ENCODE data around the gene BLVRB.
"Not testable (repeated sequence)": the region's sequence is repeated elsewhere in the genome, so short reads cannot be mapped to it uniquely, and the experiment has no call there.

The BLVRB gene

GRCh38 chr19:40446263-40446784, 19.2 kb downstream of the BLVRB start:
- no peak for DNase-seq

- no peak for DNase-seq
Measured at GRCh38 chr19:40445780-40446262, 19.7 kb downstream of the BLVRB start.

DNA sequence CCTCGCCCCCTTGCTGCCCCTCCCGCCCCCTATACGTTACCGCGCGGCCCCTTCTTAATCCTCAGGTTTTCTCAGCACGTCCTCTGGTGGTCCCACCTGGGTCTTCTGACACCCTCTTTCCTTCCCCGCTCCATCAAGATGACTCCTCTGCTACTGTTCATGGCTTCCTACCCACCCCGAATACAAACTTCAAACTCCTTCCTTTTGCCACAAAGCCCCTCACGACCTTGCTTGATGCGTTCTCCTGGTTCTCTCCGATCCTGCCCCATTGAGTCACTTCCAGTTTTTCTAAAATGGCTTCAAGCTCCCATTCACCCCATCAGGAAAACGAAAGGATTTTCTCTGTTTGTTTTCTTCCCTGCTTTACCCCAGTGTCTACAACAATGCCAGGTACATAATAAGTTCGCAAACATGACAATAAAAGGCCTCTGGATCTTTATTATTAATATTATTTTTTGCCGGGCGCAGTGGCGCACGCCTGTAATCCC, 20.7 kb downstream of the BLVRB start:
- no peak for DNase-seq

DNA sequence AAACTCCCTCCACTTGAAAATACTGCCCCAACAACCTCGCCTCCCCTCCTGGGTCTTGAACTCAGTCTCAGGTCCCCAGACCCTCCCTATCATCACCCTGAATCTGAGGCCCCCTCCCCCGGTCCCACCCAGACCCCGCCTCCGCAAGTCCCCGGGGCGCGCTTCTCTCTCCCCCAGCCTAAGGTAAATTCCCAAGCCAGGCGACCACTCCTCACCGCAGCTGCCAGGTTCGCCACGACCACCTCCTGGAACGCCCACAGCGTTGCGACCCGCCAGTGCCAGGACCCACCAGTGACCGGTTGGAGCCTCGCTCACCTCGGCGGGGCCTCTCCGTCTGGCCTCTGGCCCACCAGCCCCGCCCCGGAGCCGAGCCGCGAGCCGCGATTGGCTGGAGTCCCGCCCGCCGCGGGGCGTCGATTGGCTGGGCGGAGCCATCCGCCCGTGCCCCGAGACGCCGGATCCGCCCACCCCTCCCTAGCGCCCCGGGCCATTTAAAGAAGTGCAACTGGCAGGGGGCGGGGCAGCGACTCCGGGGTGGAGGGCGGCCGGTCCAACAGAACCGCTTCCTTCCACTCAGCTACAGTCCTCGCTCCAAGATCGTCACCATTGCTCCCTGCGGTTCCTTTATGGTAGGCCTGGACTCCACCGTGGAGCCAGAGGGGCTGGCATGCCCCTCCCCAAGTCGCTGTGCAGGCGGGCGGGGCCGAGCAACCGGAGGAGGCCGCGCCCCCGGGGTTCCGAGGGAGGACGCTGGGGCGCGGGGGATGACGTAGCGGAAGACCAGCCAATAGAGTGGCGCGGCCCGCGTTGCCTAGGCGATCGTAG, 21.3 kb downstream of the BLVRB start, which contains the start of gene SERTAD3:
TSS of gene SERTAD3 (minus strand) at position 336 of the 825 bp plus-strand sequence. CDS start 2,255 bp downstream, outside the sequence.
- peak; percentile 94 for DNase-seq

DNA sequence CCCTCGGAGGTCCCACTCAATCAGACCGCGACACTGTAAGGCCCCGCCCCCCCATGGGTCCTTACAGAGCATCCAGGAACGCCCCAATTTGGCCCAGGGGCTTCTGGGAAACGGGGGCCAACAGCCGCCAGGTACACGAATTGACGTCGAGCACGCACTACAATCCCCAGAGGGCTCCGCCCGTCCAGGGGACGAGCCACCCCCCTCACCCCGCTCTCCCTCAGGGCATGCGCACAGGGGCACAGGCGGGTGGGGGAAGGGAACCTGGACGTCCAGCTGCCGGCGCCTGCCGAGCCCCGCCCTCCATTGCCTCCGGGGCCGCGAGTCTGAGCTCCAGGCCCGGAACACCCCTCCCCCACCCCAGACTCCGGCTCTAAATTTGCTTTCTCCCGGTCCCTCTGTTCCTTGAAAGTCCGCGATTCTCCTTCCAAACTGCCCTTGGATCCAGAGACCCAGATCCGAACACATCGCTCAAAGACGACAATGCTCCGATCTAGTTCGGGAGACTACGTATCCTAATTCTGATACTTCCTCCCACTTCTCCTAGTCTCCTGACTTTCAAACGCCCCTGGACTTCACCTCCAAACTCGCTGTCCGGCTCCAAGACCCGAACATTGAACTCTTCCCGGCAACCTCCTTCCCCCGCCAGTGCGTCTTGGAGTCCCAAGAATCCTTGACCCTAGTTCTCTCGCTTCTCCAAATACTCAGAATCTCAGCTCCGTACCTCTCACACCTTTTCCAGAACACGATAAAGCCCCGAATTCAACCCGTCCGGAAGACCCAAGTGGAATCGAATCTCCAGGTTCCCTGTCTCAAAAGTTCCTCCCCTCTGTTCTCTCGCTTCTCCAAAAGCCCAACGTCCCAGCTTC, 22.2 kb downstream of the BLVRB start:
- peak; percentile 99 for DNase-seq

DNA sequence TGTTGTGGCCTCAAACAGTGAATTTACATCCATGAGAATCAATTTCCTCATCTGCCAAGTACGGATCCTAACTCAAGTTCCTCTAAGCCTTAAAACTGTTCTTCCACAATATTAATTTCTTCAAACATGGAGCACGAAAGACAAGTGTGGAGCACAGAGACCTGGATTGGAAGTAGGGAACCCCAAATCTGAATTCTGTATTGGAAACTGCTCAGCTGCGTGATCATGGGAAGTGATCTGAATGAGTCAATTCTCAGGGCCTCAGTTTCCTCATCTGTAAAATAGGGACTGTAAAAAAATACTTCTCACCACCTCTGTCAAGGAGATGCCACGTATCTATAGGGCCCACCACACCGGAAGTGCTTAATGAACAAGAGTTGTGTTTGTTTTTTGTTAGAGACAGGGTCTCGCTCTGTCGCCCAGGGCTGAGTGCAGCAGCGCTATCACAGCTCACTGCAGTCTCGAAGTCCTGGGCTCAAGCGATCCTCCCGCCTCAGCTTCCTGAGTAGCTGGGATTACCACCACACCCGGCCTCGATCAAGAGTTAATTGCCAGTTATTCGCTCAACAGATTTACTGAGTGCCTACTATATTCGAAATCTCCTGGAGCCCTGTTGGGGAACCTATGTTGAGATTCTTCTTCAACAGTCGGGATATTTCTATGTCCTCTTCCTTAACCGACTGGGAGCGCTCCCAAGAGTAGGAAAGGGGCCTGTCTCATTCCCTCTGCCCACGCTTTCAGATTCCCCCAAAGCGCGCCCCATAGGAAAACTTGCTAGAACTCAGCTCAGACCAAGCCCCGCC, 23.0 kb downstream of the BLVRB start:
- no peak for DNase-seq

DNA sequence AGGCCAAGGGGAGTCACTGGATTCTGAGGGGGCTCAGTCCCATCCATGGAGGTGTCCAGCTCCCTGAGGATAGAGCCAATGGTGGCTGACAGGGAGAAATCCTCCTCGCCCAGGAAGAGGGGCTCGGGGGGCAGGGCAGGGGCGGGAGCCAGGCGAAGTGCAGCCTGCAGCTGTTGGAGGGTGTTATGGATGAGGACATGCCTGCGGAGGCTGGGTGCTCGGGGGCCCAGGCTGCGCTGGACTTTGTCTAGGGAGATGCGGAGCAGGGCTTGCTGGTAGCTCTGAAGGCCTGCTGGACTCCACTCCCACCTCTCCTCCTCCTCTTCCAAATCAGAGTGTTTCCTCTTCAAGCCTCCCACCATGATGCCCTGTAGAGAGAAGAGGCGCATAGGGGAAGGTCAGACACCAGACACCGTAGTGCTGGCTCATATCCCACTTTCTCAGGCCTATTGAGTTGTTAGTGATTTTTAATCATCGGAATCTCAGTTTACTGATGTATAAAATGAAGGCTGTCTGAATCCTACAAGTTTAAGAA, 23.8 kb downstream of the BLVRB start:
- no peak for DNase-seq

GRCh38 chr19:40438284-40438683, 27.3 kb downstream of the BLVRB start:
- no peak for DNase-seq

GRCh38 chr19:40433391-40434216, 31.9 kb downstream of the BLVRB start:
- DNase-seq: no peak

- not testable (repeated sequence) for DNase-seq
Measured at GRCh38 chr19:40432760-40433159, 32.8 kb downstream of the BLVRB start.

DNA sequence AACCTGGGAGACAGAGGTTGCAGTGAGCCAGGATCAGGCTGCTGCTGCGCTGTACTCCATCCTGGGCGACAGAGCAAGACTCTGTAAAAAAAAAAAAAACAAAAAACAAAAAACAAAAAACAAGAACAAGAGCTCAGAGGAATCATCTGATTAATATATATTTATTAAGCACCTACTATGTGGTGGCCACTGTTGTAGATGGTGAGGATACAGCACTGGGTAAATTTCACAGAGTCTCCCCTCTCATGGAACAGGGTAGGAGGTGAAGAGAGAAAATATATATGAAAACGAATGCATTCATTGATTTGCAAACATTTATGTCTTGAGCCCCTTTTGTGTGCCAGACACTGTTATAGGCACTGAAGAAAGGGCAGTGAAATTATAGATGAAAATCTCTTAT, 33.8 kb downstream of the BLVRB start:
- DNase-seq: no peak

- DNase-seq: not testable (repeated sequence)
Measured at GRCh38 chr19:40430242-40430641, 35.3 kb downstream of the BLVRB start.

DNA sequence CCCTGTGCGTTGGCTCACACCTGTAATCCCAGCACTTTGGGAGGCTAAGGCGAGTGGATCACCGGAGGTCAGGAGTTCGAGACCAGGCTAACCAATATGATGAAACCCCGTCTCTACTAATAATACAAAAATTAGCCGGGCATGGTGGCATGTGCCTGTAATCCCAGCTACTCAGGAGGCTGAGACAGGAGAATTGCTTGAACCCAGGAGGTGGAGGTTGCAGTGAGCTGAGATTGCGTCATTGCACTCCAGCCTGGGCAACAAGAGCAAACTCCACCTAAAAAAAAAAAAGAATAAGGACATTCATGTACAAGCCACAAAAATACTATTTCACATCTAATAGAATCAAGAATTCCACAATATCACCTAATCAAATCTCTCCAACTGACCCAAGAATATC, 37.3 kb downstream of the BLVRB start:
- not testable (repeated sequence) for DNase-seq

GRCh38 chr19:40425450-40426287, 39.9 kb downstream of the BLVRB start, which contains the start of gene SERTAD1:
SERTAD1 (minus strand) TSS chr19:40425992; CDS start chr19:40423546, 2,446 bp downstream.
- DNase-seq: peak; percentile 98

DNA sequence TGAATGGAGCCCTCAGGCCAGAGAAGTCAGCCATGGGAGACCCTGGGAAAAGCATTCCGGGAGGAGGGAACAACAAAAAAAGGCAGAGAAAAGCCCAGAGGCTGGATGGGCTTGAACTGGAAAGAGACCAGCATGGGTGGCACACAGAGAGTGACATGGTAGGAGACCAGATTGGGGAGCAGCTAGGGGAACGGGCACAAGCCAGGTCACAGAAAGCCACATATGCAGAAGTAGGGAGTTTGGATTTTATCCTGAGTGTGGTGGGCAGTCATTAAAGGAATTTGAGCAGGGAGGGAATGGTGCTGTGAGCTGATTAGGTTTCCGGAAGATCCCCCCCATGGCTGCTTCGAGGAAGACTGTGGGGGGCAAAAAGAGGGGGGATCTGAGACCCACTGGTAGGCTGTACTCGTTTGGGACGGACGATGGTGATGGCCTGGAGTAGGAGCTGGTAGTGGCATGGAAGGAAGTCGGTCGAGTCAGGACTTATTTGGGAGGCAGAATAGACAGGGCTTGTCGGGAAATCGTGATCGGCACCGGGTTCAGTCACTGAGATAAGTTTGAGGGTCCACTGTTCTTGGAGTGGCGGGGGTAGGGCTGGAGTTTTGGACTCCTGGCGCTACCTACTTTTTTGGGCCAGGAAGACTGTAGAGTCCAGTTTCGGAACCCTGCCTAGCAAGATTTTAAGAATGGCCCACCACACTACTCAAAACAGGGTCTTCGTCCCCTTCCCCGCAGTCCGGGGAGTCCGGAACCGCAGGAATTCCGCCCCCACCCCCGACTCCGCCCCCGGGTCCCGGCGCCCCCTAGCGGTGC, 40.7 kb downstream of the BLVRB start:
- DNase-seq: no peak

DNA sequence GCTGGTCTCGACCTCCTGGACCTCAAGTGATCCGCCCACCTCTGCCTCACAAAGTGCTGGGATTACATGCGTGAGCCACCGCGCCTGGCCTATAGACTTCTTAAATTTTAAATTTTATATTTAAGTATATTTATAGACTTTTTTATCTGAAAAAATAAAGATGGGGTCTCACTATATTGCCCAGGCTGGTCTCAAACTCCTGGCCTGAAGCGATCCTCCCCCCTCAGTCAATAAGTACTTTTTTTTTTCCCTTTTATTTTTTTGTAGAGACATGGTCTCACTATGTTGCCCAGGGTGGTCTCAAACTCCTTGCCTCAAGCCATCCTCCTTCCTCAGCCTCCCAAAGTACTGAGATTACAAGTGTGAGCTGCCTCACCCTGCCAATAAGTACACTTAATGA, 41.6 kb downstream of the BLVRB start:
- DNase-seq: no peak

DNA sequence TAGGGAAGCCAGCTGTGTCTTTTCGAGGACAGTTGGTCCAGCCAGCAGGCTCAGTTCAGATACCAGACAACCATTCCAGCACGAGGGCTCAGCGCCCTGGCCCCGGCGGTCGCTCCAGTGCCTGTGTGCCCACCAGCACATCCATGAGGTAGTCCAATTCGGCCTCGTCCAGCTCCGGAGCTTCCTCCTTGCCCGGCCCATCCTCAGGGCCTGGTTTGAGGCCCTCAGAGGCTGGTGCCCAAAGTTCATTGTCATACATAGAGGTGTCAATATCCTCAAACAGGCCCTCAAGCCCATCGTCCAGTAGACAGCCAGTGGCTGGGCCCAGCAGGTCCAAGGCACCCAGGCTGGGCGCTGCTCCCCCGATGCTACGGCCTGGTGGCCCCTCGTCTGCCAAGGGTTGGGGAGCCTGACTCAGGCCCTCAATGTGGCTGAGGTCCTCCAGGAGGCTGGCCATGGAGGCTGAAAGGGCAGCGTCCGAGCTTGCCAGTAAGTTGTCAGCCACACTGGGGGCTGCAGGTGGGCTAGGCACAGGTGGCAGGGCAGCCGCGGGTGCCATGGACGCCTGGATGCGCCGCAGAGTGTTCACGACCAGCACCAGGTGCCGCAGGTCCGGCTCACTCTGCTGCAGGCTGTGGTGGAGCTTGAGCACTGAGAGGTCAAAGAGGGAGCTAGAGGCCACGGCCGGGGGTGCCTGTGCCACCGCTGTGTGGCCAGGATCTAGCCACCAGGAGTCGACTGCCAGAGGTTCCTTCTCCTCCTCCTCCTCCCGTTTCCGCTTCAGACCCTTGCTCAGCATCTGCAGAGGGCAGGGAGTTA, 42.6 kb downstream of the BLVRB start:
- no peak for DNase-seq

All from NCI-H1694 (cell line).